Ishikawa (cell line): ENCODE results near the gene SAP130.

Experiments
- CEBPB ChIP-seq: IDR thresholded peaks from 2 replicates; pipeline ENCODE4 v1.6.1; 2012
- CREB1 ChIP-seq: IDR thresholded peaks from 2 replicates; pipeline ENCODE4 v1.6.1; 2012; ENCODE audit warnings: low read depth
- EGR1 ChIP-seq: IDR thresholded peaks from 2 replicates; pipeline ENCODE4 v1.6.1; 2012
- EP300 ChIP-seq: IDR thresholded peaks from 2 replicates; pipeline ENCODE4 v1.6.1; 2012; ENCODE audit warnings: borderline replicate concordance
- FOXM1 ChIP-seq: IDR thresholded peaks from 2 replicates; pipeline ENCODE4 v1.6.1; 2012; ENCODE audit warnings: low read depth, borderline replicate concordance
- MAX ChIP-seq: IDR thresholded peaks from 2 replicates; pipeline ENCODE4 v1.6.1; 2012
- NFIC ChIP-seq: IDR thresholded peaks from 2 replicates; pipeline ENCODE4 v1.6.1; 2012
- RAD21 ChIP-seq: IDR thresholded peaks from 2 replicates; pipeline ENCODE4 v1.6.1; 2012; ENCODE audit warnings: low read depth
- REST ChIP-seq: IDR thresholded peaks from 2 replicates; pipeline ENCODE4 v1.6.1; 2012; ENCODE audit warnings: low read depth, mild to moderate bottlenecking
- TAF1 ChIP-seq: IDR thresholded peaks from 2 replicates; pipeline ENCODE4 v1.6.1; 2012; ENCODE audit warnings: low read depth, mild to moderate bottlenecking
- TCF12 ChIP-seq: IDR thresholded peaks from 2 replicates; pipeline ENCODE4 v1.6.1; 2012; ENCODE audit warnings: low read depth
- TEAD4 ChIP-seq: IDR thresholded peaks from 2 replicates; pipeline ENCODE4 v1.6.1; 2012
- USF1 ChIP-seq: IDR thresholded peaks from 2 replicates; pipeline ENCODE4 v1.6.1; 2012
- YY1 ChIP-seq: IDR thresholded peaks from 2 replicates; pipeline ENCODE4 v1.6.1; 2012; ENCODE audit warnings: low read depth
- ZBTB7A ChIP-seq: IDR thresholded peaks from 2 replicates; pipeline ENCODE4 v1.6.1; 2012; ENCODE audit warnings: low read depth

Gene SAP130

DNA sequence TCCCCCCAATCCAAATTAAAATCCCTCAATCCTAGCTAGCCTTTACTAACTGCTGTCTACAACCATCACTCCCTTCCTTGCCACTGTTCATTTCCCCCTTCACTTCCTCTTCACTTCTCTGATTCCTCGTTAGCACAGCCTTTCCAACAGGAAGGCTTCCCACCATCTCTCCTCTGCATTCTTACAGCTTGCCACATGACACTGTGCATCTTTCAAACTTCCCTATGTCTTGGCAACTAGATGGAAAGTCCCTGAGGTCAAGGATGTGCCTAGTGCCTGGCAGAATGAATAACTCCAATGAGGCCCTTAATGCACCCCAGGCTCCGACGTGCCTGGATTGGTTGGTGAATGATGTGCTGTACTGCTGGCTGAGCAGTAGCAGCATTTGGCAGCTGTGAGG, 15.2 kb downstream of the SAP130 start:
- TF ChIP-seq EGR1 = no peak
- TF ChIP-seq NFIC = no peak
- TF ChIP-seq CEBPB = no peak
- TF ChIP-seq FOXM1 = no peak
- TF ChIP-seq EP300 = no peak
- TF ChIP-seq MAX = no peak
- TF ChIP-seq TCF12 = no peak
- no peak for TF ChIP-seq REST
- no peak for TF ChIP-seq YY1

GRCh38 chr2:128008074-128008672, 19.7 kb downstream of the SAP130 start:
- TF ChIP-seq CEBPB (no peak), TAF1 (no peak), EP300 (no peak), YY1 (no peak), EGR1 (no peak), TEAD4 (no peak), MAX (no peak), FOXM1 (no peak), REST (no peak)

GRCh38 chr2:128004509-128004908, 23.4 kb downstream of the SAP130 start:
- no peak for TF ChIP-seq RAD21

GRCh38 chr2:128003463-128003862, 24.4 kb downstream of the SAP130 start:
- no peak for TF ChIP-seq CREB1
- no peak for TF ChIP-seq EGR1
- no peak for TF ChIP-seq YY1
- TF ChIP-seq FOXM1 = no peak
- no peak for TF ChIP-seq ZBTB7A
- no peak for TF ChIP-seq EP300
- TF ChIP-seq NFIC = no peak
- TF ChIP-seq MAX = no peak

DNA sequence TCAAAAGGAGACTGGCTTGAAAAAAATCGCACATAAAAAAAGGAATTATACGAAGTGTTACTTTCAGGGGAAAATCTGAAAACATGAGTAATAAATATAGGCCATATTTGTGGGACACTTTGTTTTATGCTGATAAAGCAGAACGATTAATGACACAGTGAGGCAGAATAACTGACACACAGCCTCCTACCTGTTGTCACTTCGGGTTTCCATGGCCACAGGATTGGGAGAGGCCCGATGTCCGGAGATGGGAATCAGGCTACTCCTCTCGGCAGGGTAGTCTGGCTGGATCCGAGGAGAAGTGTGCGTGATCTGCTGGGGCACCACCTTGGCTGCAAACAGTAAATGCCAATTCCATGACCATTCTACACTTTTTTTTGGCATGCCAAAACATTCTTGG, 31.7 kb downstream of the SAP130 start:
- TF ChIP-seq RAD21 (no peak), YY1 (no peak), MAX (no peak), TAF1 (no peak), ZBTB7A (no peak), USF1 (no peak), CEBPB (no peak), NFIC (no peak), EP300 (no peak), FOXM1 (no peak), REST (no peak), TEAD4 (no peak), TCF12 (no peak), CREB1 (no peak), EGR1 (no peak)
